Spleen (tissue), 11 donors: ENCODE measurements around the gene ITGB8. TPM values are rescaled to one million over a fixed set of nuclear protein-coding genes. Genes with fewer than 3 reads are reported as not detected.

Experiments
- DNase-seq: peaks from one replicate; pipeline ENCODE4 v3.0.0-alpha.2; 2020
- H3K27ac ChIP-seq, 8 donors: fragments of 200-600 bp; sonication (generic) in 7 of 8; 1 replicate in 4 of 8; 2 replicates in 4 of 8; pipeline versions ENCODE4 v1.5.0 to v1.8.0; 2016 to 2021; ENCODE audit warnings: inconsistent platforms in 4 of 8, mild to moderate bottlenecking in 4 of 8, moderate library complexity in 1 of 8
- H3K27me3 ChIP-seq, 7 donors: fragments of 200-600 bp; sonication (generic) in 6 of 7; replicated peaks in 1 of 7; 1 replicate in 4 of 7; 2 replicates in 3 of 7; pipeline versions ENCODE4 v1.5.0 to v1.8.0; 2016 to 2021; ENCODE audit warnings: inconsistent platforms in 3 of 7, mild to moderate bottlenecking in 1 of 7
- H3K36me3 ChIP-seq, 6 donors: fragments of 200-600 bp; sonication (generic) in 5 of 6; 1 replicate in 4 of 6; 2 replicates in 2 of 6; pipeline versions ENCODE4 v1.5.0 to v1.8.0; 2016 to 2021; ENCODE audit warnings: inconsistent platforms in 2 of 6
- H3K4me1 ChIP-seq, 6 donors: fragments of 200-600 bp; sonication (generic) in 5 of 6; 1 replicate in 3 of 6; 2 replicates in 3 of 6; pipeline versions ENCODE4 v1.5.0 to v1.8.0; 2016 to 2021; ENCODE audit warnings: inconsistent platforms in 3 of 6
- H3K4me3 ChIP-seq, 8 donors: fragments of 200-600 bp; sonication (generic) in 7 of 8; 1 replicate in 4 of 8; 2 replicates in 4 of 8; pipeline versions ENCODE4 v1.5.0 to v1.8.0; 2016 to 2021; ENCODE audit warnings: inconsistent platforms in 4 of 8, mild to moderate bottlenecking in 4 of 8, moderate library complexity in 2 of 8
- H3K9me3 ChIP-seq, 8 donors: fragments of 200-600 bp; sonication (generic) in 7 of 8; 1 replicate in 4 of 8; 2 replicates in 4 of 8; pipeline versions ENCODE4 v1.5.0 to v1.8.0; 2016 to 2021; ENCODE audit warnings: inconsistent platforms in 4 of 8
- POLR2A ChIP-seq, 3 donors: fragments of 450-650 bp; IDR thresholded peaks; one replicate each; pipeline ENCODE4 v1.5.1; 2017; ENCODE audit warnings: antibody characterized with exemption in 3 of 3, mild to moderate bottlenecking in 1 of 3
- POLR2AphosphoS5 ChIP-seq, 3 donors: sonication (generic); formaldehyde crosslinking; IDR thresholded peaks; one replicate each; pipeline ENCODE4 v1.5.1; 2017; ENCODE audit warnings: antibody characterized with exemption in 3 of 3
- WGBS, 5 donors: extraction: QIAGEN DNeasy Blood & Tissue Kit in 3 of 5; methylation state at CpG; one replicate each; pipeline versions ENCODE4 v1.1.5 to v1.1.7; 2013 to 2018; 5-methylcytosine and 5-hydroxymethylcytosine counted together
- intact Hi-C: fragments of 100-400 bp; cut with DNase I; formaldehyde crosslinking; loops from one replicate; pipeline ENCODE4 v1.15.0; 2023; ENCODE audit warnings: low total_unique reads
- polyA plus RNA-seq, 3 donors: library from polyadenylated mRNA; stranded (reverse); fragments of 200-250 nt; gene quantifications; one replicate each; pipeline ENCODE4 v1.2.1, GENCODE V29; 2013
- total RNA-seq, 7 donors: library from RNA; depleted of rRNA in 3 of 7; stranded (reverse); fragments of >200 nt in 3 of 7; fragmentation: NEBNext Ultra II Directional in 4 of 7; extraction: Animal tissue kit (Norgen Biotek cat#: 25700) in 4 of 7; gene quantifications; one replicate each; pipeline versions ENCODE4 v1.1.0 to v1.2.1, GENCODE V29; 2016 to 2021
- TF ChIP-seq, protein P1 (sequence below), 11 experiments: fragments of 200-600 bp in 7 of 11; fragments of 450-650 bp in 4 of 11; sonication (generic) in 4 of 11; IDR thresholded peaks in 8 of 11; conservative IDR thresholded peaks in 3 of 11; 1 replicate in 7 of 11; 2 replicates in 4 of 11; pipeline versions ENCODE4 v1.4.0 to v1.8.0; 2016 to 2021; ENCODE audit warnings: antibody characterized with exemption in 11 of 11, inconsistent platforms in 4 of 11, mild to moderate bottlenecking in 1 of 11
- donor health status: healthy with polysubstance abuse.
- donor health status: DM: no; HTN: no; CAD: no; lungs with moderate emphysema.
- donor health status: DM: no; HTN: no; CAD: no.
- donor health status: Bipolar disorder and iron deficiency.
- donor health status: healthy.
- donor health status: DM: no; HTN: no; CAD: no.
- donor health status: DM: yes; HTN: yes; CAD: no.

Gene ITGB8
- total and polyA plus RNA-seq, 10 donors = 0.11 to 1.1 (median 0.28) TPM

GRCh38 chr7:20438248-20438647 is 107.5 kb downstream of the ITGB8 start:
- Histone ChIP-seq H3K36me3 (no peaks in the 10 kb centered on the region), H3K9me3 (no peaks in the 10 kb centered on the region), H3K4me3 (no peak overlapping the region), H3K4me1 (peaks cover 0 to 18% (median 0%) of the 10 kb centered on the region in 6 donors), H3K27ac (no peak overlapping the region), H3K27me3 (peaks cover 0 to 16% (median 0%) of the 10 kb centered on the region in 7 donors)
- DNase-seq = no peak
- no peak for TF ChIP-seq POLR2AphosphoS5 (IDR thresholded peaks at IDR 0.05)
- TF ChIP-seq, protein P1, sequence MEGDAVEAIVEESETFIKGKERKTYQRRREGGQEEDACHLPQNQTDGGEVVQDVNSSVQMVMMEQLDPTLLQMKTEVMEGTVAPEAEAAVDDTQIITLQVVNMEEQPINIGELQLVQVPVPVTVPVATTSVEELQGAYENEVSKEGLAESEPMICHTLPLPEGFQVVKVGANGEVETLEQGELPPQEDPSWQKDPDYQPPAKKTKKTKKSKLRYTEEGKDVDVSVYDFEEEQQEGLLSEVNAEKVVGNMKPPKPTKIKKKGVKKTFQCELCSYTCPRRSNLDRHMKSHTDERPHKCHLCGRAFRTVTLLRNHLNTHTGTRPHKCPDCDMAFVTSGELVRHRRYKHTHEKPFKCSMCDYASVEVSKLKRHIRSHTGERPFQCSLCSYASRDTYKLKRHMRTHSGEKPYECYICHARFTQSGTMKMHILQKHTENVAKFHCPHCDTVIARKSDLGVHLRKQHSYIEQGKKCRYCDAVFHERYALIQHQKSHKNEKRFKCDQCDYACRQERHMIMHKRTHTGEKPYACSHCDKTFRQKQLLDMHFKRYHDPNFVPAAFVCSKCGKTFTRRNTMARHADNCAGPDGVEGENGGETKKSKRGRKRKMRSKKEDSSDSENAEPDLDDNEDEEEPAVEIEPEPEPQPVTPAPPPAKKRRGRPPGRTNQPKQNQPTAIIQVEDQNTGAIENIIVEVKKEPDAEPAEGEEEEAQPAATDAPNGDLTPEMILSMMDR (IDR thresholded peaks at IDR 0.05 in 8 of 11, conservative IDR thresholded peaks at IDR 0.05 in 3 of 11) = no peak
- no peak for TF ChIP-seq POLR2A (IDR thresholded peaks at IDR 0.05)
- intact Hi-C loops = no loop called here

- no peak overlapping the region for H3K27ac ChIP-seq
- H3K36me3 ChIP-seq = no peaks in the 10 kb centered on the region
- H3K4me3 ChIP-seq = no peak overlapping the region
- H3K9me3 ChIP-seq = no peaks in the 10 kb centered on the region
- H3K27me3 ChIP-seq = peaks cover 0 to 16% (median 0%) of the 10 kb centered on the region in 7 donors
- DNase-seq = no peak
- H3K4me1 ChIP-seq = peaks cover 0 to 18% (median 0%) of the 10 kb centered on the region in 6 donors
- intact Hi-C loops = no loop called here
- no peak for TF ChIP-seq POLR2AphosphoS5 (IDR thresholded peaks at IDR 0.05)
- TF ChIP-seq, protein P1 (IDR thresholded peaks at IDR 0.05 in 8 of 11, conservative IDR thresholded peaks at IDR 0.05 in 3 of 11) = no peak
- TF ChIP-seq POLR2A (IDR thresholded peaks at IDR 0.05) = no peak
- WGBS, 5 donors = 23 to 48% (median 27%) methylated on average over 7 of the region's 7 CpGs
These were observed 108.1 kb downstream of the ITGB8 start for GRCh38 chr7:20438694-20439376.

GRCh38 chr7:20439416-20440185 is 108.9 kb downstream of the ITGB8 start:
- 88 to 94% (median 89%) methylated on average over 10 of the region's 10 CpGs for WGBS, 5 donors
- TF ChIP-seq, protein P1 (IDR thresholded peaks at IDR 0.05 in 8 of 11, conservative IDR thresholded peaks at IDR 0.05 in 3 of 11) = no peak
- TF ChIP-seq POLR2AphosphoS5 (IDR thresholded peaks at IDR 0.05) = no peak
- TF ChIP-seq POLR2A (IDR thresholded peaks at IDR 0.05) = no peak
- no peak for DNase-seq
- no peaks in the 10 kb centered on the region for H3K36me3 ChIP-seq
- peaks cover 0 to 16% (median 0%) of the 10 kb centered on the region in 7 donors for H3K27me3 ChIP-seq
- peaks cover 0 to 4% (median 0%) of the 10 kb centered on the region in 8 donors for H3K9me3 ChIP-seq
- intact Hi-C loops = no loop called here
- peaks cover 0 to 18% (median 0%) of the 10 kb centered on the region in 6 donors for H3K4me1 ChIP-seq
- no peak overlapping the region for H3K27ac ChIP-seq
- H3K4me3 ChIP-seq = no peak overlapping the region
